A549 (cell line): ENCODE results near the gene ALOX5. TPM values are rescaled to one million over a fixed set of nuclear protein-coding genes. Genes with fewer than 3 reads are reported as not detected.

ENCODE experiments used
- ATAC-seq, 2 experiments: fragments of 200-7000 bp in 1 of 2; fragments of >200 bp in 1 of 2; cut with Nextera tagmentation in 1 of 2; cut with Tn5 transposase in 1 of 2; 3 replicates each; pipeline versions ENCODE4 v1.8.0 to v1.9.1; 2018 to 2020; ENCODE audit warnings: mild to moderate bottlenecking in 1 of 2, moderate library complexity in 1 of 2
- CTCF ChIA-PET: fragments of 300-600 bp; sonication (Branson Sonifier 250); formaldehyde crosslinking; extraction: SDS; loops from one replicate; lab custom pipeline; 2021; ENCODE audit warnings: antibody characterized with exemption, inconsistent platforms; lab: Yijun Ruan, JAX
- POLR2A ChIA-PET: fragments of 350-600 bp; formaldehyde crosslinking; extraction: SDS; loops from one replicate; lab custom pipeline; 2021; ENCODE audit warnings: antibody characterized with exemption, inconsistent platforms; lab: Yijun Ruan, JAX
- DNase-seq, 2 experiments: peaks; one replicate each; pipeline versions ENCODE4 v3.0.0 to v3.0.0-alpha.2; 2011 to 2016; ENCODE audit warnings: low read depth in 1 of 2, low spot score in 1 of 2
- FAIRE-seq: peaks from 2 replicates; lab custom pipeline; 2011; peaks lifted over from hg19 to GRCh38; lab: Jason Lieb, UNC
- H3K27ac ChIP-seq, 2 experiments: fragments of >200 bp; sonication (Bioruptor Twin); formaldehyde crosslinking; 3 replicates each; pipeline ENCODE4 v1.5.1; 2016 to 2017
- H3K4me1 ChIP-seq: fragments of >200 bp; sonication (Bioruptor Twin); formaldehyde crosslinking; 3 replicates; pipeline ENCODE4 v1.6.1; 2016
- H3K4me2 ChIP-seq: fragments of >200 bp; sonication (Bioruptor Twin); formaldehyde crosslinking; 3 replicates; pipeline ENCODE4 v1.6.1; 2016
- H3K4me3 ChIP-seq: fragments of >200 bp; sonication (Bioruptor Twin); formaldehyde crosslinking; 3 replicates; pipeline ENCODE4 v1.5.1; 2016
- H3K9me3 ChIP-seq: fragments of >200 bp; sonication (Bioruptor Twin); formaldehyde crosslinking; 3 replicates; pipeline ENCODE4 v1.6.1; 2016
- CBX2 ChIP-seq: fragments of 200-600 bp; sonication (generic); IDR thresholded peaks from 2 replicates; pipeline ENCODE4 v1.6.1; 2016; ENCODE audit warnings: low read depth, mild to moderate bottlenecking, borderline replicate concordance
- CEBPB ChIP-seq, 2 experiments: fragments of >200 bp in 1 of 2; sonication (Bioruptor Twin) in 1 of 2; formaldehyde crosslinking in 1 of 2; IDR thresholded peaks; 2 replicates each; pipeline ENCODE4 v1.6.1; 2012 to 2016
- CHD2 ChIP-seq: fragments of 150-350 bp; IDR thresholded peaks from 2 replicates; pipeline ENCODE4 v1.6.1; 2014; ENCODE audit warnings: low read length; ENCODE audit not compliant: partially characterized antibody
- CHD4 ChIP-seq: fragments of 200-600 bp; sonication (generic); IDR thresholded peaks from 2 replicates; pipeline ENCODE4 v1.6.1; 2016; ENCODE audit warnings: antibody characterized with exemption, mild to moderate bottlenecking, borderline replicate concordance
- ESRRA ChIP-seq: fragments of 150-350 bp; IDR thresholded peaks from 2 replicates; pipeline ENCODE4 v1.6.1; 2014; ENCODE audit warnings: mild to moderate bottlenecking, low read length, borderline replicate concordance
- FOSB ChIP-seq: fragments of 250-450 bp; sonication (Bioruptor Pico); IDR thresholded peaks from 2 replicates; pipeline ENCODE4 v1.5.0; 2020; ENCODE audit warnings: mild to moderate bottlenecking, moderate library complexity
- FOXS1 ChIP-seq: fragments of 250-450 bp; sonication (Bioruptor Pico); IDR thresholded peaks from 2 replicates; pipeline ENCODE4 v1.5.0; 2020; ENCODE audit warnings: mild to moderate bottlenecking, moderate library complexity
- HEYL ChIP-seq: fragments of 250-450 bp; sonication (Bioruptor Pico); IDR thresholded peaks from 2 replicates; pipeline ENCODE4 v1.8.0; 2021; ENCODE audit warnings: mild to moderate bottlenecking, moderate library complexity
- HOXB5 ChIP-seq: fragments of 250-450 bp; sonication (Bioruptor Pico); IDR thresholded peaks from 2 replicates; pipeline ENCODE4 v1.5.0; 2020; ENCODE audit warnings: mild to moderate bottlenecking, moderate library complexity
- JUNB ChIP-seq: fragments of >200 bp; sonication (Bioruptor Twin); formaldehyde crosslinking; IDR thresholded peaks from 2 replicates; pipeline ENCODE4 v1.6.1; 2016
- KDM5A ChIP-seq: fragments of 200-600 bp; sonication (generic); IDR thresholded peaks from 2 replicates; pipeline ENCODE4 v1.6.1; 2016; ENCODE audit warnings: antibody characterized with exemption, mild to moderate bottlenecking
- MAX ChIP-seq: IDR thresholded peaks from 2 replicates; pipeline ENCODE4 v1.6.1; 2012
- MAZ ChIP-seq: fragments of 150-350 bp; IDR thresholded peaks from 2 replicates; pipeline ENCODE4 v1.6.1; 2014; ENCODE audit warnings: antibody characterized with exemption, low read depth, low read length, borderline replicate concordance
- MYC ChIP-seq: IDR thresholded peaks from 2 replicates; pipeline ENCODE4 v1.6.1; 2012; ENCODE audit warnings: mild to moderate bottlenecking, inconsistent platforms, low read length, improper control_type of control experiment, borderline replicate concordance
- NFE2L2 ChIP-seq: fragments of 150-350 bp; conservative IDR thresholded peaks from 2 replicates; pipeline ENCODE4 v1.6.1; 2014; ENCODE audit warnings: low read length
- PHF8 ChIP-seq: fragments of 200-600 bp; sonication (generic); IDR thresholded peaks from 2 replicates; pipeline ENCODE4 v1.6.1; 2016; ENCODE audit warnings: low read depth, mild to moderate bottlenecking, antibody characterized with exemption, moderate library complexity, borderline replicate concordance
- RAD21 ChIP-seq, 2 experiments: fragments of >200 bp in 1 of 2; sonication (Bioruptor Twin) in 1 of 2; formaldehyde crosslinking in 1 of 2; IDR thresholded peaks in 1 of 2; conservative IDR thresholded peaks in 1 of 2; 2 replicates in 1 of 2; 3 replicates in 1 of 2; pipeline ENCODE4 v1.6.1; 2012 to 2018; ENCODE audit warnings: inconsistent platforms in 1 of 2
- SMC3 ChIP-seq: fragments of >200 bp; sonication (Bioruptor Twin); formaldehyde crosslinking; IDR thresholded peaks from 3 replicates; pipeline ENCODE4 v1.6.1; 2018; ENCODE audit warnings: inconsistent platforms
- ZC3H11A ChIP-seq: fragments of 450-650 bp; IDR thresholded peaks from 2 replicates; pipeline ENCODE4 v1.6.1; 2014; ENCODE audit warnings: antibody characterized with exemption, mild to moderate bottlenecking
- ZFP36 ChIP-seq: fragments of 450-650 bp; IDR thresholded peaks from 2 replicates; pipeline ENCODE4 v1.6.1; 2014; ENCODE audit warnings: borderline replicate concordance; ENCODE audit not compliant: partially characterized antibody
- ZNF302 ChIP-seq: fragments of 250-450 bp; sonication (Bioruptor Pico); IDR thresholded peaks from 2 replicates; pipeline ENCODE4 v1.9.0; 2021; ENCODE audit warnings: inconsistent platforms, mild to moderate bottlenecking, moderate library complexity
- WGBS: methylation state at CpG from one replicate; pipeline ENCODE4 v1.1.6; 2017; ENCODE audit errors: missing lambda C conversion rate; 5-methylcytosine and 5-hydroxymethylcytosine counted together
- polyA plus RNA-seq, 4 experiments: library from polyadenylated mRNA; depleted of rRNA in 3 of 4; stranded (reverse); fragments of >200 nt; fragmentation: RNase III in 1 of 4; extraction: RNeasy Plus Mini Kit Qiagen cat#74134 plus additional on column Dnase treatment in 1 of 4; gene quantifications; 2 replicates in 3 of 4; 3 replicates in 1 of 4; pipeline ENCODE4 v1.2.3, GENCODE V29; 2011 to 2017
- TF ChIP-seq, protein P1 (sequence below): fragments of 200-600 bp; sonication (generic); IDR thresholded peaks from 2 replicates; pipeline ENCODE4 v1.6.1; 2016; ENCODE audit warnings: antibody characterized with exemption, mild to moderate bottlenecking, moderate library complexity
- TF ChIP-seq, protein P2 (sequence below): IDR thresholded peaks from 2 replicates; pipeline ENCODE4 v1.6.1; 2012; ENCODE audit warnings: low read depth, borderline replicate concordance
- TF ChIP-seq, protein P3 (sequence below): fragments of >200 bp; sonication (Bioruptor Twin); formaldehyde crosslinking; IDR thresholded peaks from 2 replicates; pipeline ENCODE4 v1.6.1; 2016

ALOX5 gene
- polyA plus RNA-seq, 2 of the 4 experiments (the other 2 are of a cell fraction), result 0.18 to 0.40 TPM

- DNase-seq (peak in 1 of 2 experiments; percentile 14), ATAC-seq (peak; percentile 19 to 46; a peak in 2 of 6 replicates), FAIRE-seq (no peak)
- no peak overlapping the region for H3K4me3 ChIP-seq
- POLR2A ChIA-PET, result no interaction called here
- TF ChIP-seq CHD4, result no peak
- no peak for TF ChIP-seq KDM5A
- TF ChIP-seq, protein P1, sequence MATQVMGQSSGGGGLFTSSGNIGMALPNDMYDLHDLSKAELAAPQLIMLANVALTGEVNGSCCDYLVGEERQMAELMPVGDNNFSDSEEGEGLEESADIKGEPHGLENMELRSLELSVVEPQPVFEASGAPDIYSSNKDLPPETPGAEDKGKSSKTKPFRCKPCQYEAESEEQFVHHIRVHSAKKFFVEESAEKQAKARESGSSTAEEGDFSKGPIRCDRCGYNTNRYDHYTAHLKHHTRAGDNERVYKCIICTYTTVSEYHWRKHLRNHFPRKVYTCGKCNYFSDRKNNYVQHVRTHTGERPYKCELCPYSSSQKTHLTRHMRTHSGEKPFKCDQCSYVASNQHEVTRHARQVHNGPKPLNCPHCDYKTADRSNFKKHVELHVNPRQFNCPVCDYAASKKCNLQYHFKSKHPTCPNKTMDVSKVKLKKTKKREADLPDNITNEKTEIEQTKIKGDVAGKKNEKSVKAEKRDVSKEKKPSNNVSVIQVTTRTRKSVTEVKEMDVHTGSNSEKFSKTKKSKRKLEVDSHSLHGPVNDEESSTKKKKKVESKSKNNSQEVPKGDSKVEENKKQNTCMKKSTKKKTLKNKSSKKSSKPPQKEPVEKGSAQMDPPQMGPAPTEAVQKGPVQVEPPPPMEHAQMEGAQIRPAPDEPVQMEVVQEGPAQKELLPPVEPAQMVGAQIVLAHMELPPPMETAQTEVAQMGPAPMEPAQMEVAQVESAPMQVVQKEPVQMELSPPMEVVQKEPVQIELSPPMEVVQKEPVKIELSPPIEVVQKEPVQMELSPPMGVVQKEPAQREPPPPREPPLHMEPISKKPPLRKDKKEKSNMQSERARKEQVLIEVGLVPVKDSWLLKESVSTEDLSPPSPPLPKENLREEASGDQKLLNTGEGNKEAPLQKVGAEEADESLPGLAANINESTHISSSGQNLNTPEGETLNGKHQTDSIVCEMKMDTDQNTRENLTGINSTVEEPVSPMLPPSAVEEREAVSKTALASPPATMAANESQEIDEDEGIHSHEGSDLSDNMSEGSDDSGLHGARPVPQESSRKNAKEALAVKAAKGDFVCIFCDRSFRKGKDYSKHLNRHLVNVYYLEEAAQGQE, result no peak
- no peak for TF ChIP-seq RAD21 (conservative IDR thresholded peaks at IDR 0.05 in 1 of 2, IDR thresholded peaks at IDR 0.05 in 1 of 2)
- TF ChIP-seq ZFP36, result no peak
- CTCF ChIA-PET, result interaction anchor here (1.5 kb wide), 1 partner anchor 14 kb away, joined by 3 read pairs; no protein-coding TSS in a partner anchor
- no peak overlapping the region for H3K4me2 ChIP-seq
- H3K4me1 ChIP-seq, result no peaks in the 10 kb centered on the region
- WGBS, result 27% methylated on average over 8 of the region's 8 CpGs
- no peak overlapping the region for H3K27ac ChIP-seq
- H3K9me3 ChIP-seq, result no peaks in the 10 kb centered on the region
Measured at GRCh38 chr10:45403151-45403550, 29.1 kb downstream of the ALOX5 start.

DNA sequence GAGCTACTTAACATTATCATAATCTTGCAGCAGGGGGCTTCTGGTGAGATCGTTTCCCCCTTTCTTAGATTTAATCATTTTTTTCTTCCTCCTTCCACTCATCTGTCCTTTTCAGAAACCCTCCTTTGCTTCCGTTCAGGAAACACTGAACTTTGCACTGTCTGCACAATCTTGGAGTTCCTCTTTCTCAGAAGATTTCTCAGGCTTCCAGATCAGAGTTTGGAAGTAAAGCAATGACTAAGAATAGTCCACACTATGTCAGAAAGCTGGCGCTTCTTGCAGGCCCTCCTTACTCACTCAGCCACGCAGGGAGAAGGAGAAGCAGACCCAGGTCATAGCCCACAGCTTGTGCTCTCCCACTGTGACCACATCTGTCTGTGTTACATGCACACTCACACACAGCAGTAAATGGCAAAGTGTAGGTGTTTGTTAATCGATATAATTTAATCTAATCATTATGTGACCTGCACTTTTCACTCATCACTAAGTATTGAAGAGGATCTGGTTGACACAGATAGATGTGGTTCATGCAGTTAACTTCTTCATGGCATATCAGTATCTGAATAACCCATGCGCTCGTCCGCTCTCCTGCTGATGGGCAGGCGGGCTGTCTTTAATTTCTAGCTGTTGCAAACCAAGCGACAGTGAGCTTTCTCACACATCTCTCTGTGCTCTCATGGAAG lies 30.2 kb downstream of the ALOX5 start:
- ChIA-PET POLR2A (no interaction called here), CTCF (interaction anchor here (1.5 kb wide), 1 partner anchor 15 kb away, joined by 3 read pairs; no protein-coding TSS in a partner anchor)
- WGBS, result 42% methylated on average over 10 of the region's 10 CpGs
- H3K27ac ChIP-seq, result no peak overlapping the region
- no peak overlapping the region for H3K4me2 ChIP-seq
- H3K4me1 ChIP-seq, result no peaks in the 10 kb centered on the region
- H3K9me3 ChIP-seq, result no peaks in the 10 kb centered on the region
- TF ChIP-seq FOXS1, result no peak
- TF ChIP-seq HOXB5 (CRISPR knock-in tag), result no peak
- no peak for TF ChIP-seq ZNF302 (CRISPR knock-in tag)
- TF ChIP-seq CHD4, result no peak
- TF ChIP-seq ESRRA, result no peak
- no peak for TF ChIP-seq NFE2L2
- no peak for TF ChIP-seq ZC3H11A
- no peak for TF ChIP-seq PHF8
- no peak for TF ChIP-seq JUNB
- no peak for TF ChIP-seq CBX2
- TF ChIP-seq CEBPB (IDR thresholded peaks at IDR 0.05), result no peak
- no peak for TF ChIP-seq KDM5A
- no peak for TF ChIP-seq ZFP36
- no peak for TF ChIP-seq MAX
- TF ChIP-seq, protein P2, sequence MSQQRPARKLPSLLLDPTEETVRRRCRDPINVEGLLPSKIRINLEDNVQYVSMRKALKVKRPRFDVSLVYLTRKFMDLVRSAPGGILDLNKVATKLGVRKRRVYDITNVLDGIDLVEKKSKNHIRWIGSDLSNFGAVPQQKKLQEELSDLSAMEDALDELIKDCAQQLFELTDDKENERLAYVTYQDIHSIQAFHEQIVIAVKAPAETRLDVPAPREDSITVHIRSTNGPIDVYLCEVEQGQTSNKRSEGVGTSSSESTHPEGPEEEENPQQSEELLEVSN, result no peak
- TF ChIP-seq HEYL (CRISPR knock-in tag), result no peak
- H3K4me3 ChIP-seq, result no peak overlapping the region
- FAIRE-seq (no peak), ATAC-seq (peak; percentile 36 to 57; a peak in 4 of 6 replicates), DNase-seq (no peak)

DNA sequence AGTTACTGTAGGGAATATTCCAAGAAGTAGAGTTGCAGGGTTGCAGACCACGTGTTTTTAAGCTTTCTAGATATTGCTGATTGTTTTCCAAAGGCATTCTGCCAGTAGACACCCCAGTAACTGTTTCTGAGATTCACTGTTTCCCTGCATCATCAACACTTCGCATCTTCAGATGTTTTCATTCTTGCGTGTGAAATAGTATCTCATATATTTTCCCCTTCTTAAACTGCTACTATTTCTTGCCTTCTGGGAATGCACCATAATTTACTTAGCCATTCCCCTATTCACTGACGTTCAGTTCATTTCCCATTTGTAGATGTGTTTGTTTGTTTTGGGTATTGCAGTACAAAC lies 30.7 kb downstream of the ALOX5 start:
- ChIA-PET CTCF (interaction anchor here (1.5 kb wide), 1 partner anchor 15 kb away, joined by 3 read pairs; no protein-coding TSS in a partner anchor), POLR2A (no interaction called here)
- H3K27ac ChIP-seq, result no peak overlapping the region
- DNase-seq (no peak), ATAC-seq (no peak), FAIRE-seq (no peak)
- H3K4me1 ChIP-seq, result no peaks in the 10 kb centered on the region
- no peaks in the 10 kb centered on the region for H3K9me3 ChIP-seq
- 23% methylated on average over 4 of the region's 4 CpGs for WGBS
- TF ChIP-seq FOXS1 (no peak), MAZ (no peak), MYC (no peak), FOSB (CRISPR knock-in tag) (no peak), CHD2 (no peak), ZC3H11A (no peak), SMC3 (no peak)
- TF ChIP-seq, protein P3, sequence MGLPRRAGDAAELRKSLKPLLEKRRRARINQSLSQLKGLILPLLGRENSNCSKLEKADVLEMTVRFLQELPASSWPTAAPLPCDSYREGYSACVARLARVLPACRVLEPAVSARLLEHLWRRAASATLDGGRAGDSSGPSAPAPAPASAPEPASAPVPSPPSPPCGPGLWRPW, result no peak
- H3K4me3 ChIP-seq, result no peak overlapping the region
- no peak overlapping the region for H3K4me2 ChIP-seq
